PC-3 (cell line): ENCODE results near the gene CEBPG.

Experiments
- CTCF ChIP-seq: fragments of 300-600 bp; sonication (generic); conservative IDR thresholded peaks from 2 replicates; pipeline ENCODE4 v1.5.1; 2017; ENCODE audit warnings: antibody characterized with exemption, low read depth, mild to moderate bottlenecking, low read length
- EZH2phosphoT487 ChIP-seq: fragments of 300-600 bp; sonication (generic); IDR thresholded peaks from 2 replicates; pipeline ENCODE4 v1.6.1; 2018; ENCODE audit warnings: mild to moderate bottlenecking, antibody characterized with exemption, low read length, borderline replicate concordance

DNA sequence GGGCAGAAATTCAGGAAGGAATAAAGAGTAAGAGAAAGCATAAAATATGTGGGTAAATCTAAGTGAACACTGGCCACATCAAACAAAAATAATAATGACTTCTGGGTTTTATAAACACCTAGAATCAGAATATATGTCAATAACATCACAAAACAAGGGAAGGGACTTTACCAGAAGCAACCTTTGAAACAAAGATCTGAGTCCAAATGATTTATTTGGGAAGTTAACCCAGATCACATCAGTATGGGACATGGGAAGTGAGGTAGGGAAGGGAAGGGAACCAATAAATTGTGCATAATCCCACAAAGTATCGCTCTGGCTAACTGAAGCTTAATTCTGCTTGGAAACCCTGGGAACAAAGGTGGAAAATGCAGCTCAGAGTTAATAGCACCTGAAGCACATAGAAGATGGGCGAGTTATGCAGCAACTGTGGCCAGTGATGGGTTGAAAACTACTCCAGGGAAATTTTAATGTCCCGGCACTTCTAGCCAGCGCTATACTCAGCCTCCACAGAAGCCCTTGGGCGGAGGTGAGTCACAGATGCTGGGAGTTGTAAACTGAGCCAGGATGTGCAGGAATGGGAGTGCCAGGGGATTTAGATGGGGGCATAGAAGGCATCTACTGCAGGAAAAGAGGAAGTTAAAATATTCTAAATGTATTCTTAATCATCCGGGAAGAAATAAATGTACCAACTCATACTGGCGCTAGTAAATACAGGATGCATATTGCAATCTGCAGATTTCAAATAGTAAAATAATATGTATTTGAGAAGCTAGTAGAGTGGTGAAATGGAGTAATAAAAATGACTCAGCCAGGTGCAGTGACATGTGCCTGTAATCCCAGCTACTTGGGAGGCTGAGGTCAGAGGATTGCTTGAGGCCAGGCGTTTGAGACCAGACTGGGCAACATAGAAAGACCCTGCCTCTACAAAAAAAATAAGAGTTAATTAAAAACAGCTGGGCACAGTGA, 34.2 kb upstream of the CEBPG start:
- TF ChIP-seq EZH2phosphoT487 (no peak), CTCF (no peak)
